Stimulated activated CD8-positive, alpha-beta memory T cell treated with anti-CD3 and anti-CD28 coated beads, Interleukin-4, amount 100 ng/mL, for 48 hours (primary cell): ENCODE measurements around the gene FXYD2.
A peak's percentile ranks its signal among the peaks of the same experiment; 100 is the strongest.
"Not testable (repeated sequence)": the region's sequence is repeated elsewhere in the genome, so short reads cannot be mapped to it uniquely, and the experiment has no call there.

Experiments used
- DNase-seq: peaks from one replicate; pipeline ENCODE4 v3.0.0-alpha.2; 2020

Gene FXYD2

DNA sequence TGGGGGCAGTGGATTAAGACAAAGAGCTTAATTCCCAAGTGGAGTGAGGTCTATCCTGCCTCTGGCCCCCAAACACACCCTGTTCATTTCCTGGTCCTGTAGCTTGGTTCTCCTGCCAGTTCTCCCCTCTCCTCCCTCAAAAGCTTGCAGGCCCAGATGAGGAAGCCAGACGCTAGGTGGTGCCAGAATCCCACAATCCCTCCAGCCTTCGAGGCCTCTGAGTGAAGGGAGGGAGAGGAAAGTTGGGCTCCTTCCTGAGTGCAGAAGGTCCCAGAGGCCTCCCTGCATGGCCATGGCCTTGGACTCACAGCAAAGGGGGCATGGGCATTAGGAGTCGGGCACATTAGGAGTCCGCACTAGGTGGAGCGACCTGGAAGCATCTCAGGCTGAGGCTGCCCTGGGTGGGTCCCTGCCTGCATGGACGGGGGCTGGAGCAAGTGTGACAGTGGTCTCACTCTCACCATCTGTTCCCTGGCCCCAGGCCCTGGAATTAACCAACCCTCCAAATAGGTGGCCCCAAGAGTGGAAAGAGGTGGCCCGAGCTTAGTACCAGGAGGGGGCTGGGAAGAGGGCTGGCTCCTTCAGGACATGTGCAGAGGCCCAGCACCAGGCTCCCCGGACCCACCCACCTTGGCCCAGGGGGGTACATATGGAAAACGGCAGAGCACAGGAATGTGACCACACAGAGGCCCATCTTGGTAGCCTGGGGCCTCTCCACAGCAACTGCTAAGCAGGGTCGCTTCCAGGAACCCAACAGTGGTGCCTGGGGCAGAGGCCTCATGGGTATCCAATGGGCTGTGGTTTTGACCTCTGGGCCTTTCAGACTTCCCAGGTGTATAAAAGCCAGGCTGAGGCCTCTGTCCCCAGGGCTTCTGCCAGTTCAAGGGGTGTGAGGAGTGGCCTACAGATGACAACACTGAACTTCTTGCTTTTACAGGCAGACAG is 5.2 kb downstream of the FXYD2 start:
- DNase-seq = no peak

DNA sequence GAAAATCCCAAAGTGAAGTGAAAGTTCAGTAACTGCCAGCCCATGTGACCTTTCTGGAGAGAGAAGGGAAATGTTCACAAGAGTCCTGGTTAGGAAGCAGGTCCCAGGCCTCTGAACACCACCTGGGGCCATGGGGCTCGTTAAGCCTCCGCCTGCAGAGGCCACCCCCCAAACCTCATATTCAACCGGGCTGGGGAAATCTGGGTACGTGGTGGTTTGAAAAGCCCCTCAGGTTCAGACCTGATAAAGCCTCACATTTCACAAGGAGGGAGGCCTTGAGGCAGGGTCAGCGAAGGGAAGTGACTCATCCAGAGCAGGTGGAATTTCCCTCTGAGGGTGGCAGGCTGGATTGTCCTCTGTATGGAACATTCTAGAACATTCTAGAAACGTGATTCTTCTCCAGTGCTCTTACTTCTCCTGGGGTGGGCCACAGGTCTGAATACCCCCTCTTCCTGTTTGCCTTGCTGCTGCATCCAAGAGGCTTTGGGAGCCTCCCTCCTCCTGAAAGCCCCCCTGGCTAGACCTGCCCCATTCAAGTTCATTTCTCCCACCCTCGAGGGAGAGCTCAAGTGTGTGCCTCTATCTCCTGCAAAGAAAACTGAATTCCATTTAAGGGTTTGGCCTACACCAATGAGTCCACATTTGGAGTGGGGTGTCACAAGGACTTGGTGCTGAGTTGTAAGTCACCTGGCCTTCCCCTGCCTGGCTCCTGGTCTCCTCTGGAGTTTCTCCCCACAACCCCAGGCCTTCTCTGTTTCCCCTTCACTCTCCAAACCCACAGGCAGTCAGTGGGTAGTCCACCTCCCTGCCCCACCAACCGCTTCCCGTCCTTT is 6.3 kb downstream of the FXYD2 start:
- DNase-seq = peak; percentile 66

DNA sequence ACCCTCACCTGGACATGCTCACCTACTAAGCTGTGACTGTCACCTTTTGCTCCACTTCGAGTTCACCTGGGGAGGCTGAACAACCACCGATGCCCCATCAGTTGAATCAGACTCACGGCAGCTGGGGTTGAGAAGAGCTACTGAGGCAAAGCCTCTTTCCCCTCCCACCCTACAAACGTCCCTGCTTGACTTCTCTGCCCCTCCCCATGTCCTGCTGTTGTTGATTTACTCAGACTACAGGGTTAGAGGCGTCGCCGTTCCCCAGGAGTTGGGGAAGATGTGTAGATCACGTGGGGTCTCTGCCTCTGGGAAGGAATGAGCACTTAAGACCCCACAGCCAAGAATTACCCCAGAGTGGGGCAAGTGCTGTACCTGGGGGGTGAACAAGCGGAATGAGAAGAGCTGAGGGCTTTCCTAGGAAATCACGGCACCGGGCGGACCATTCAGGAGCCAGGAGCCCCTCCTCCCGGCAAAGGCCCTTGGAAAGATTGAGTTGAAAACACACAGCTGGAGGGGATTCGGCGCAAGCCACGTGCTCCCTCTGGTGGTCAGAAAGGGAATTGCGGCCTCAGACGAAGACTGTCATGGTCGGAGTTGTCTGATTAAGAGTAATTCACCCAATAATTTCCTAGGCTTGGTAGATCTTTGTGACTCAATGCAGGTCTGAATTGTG is 7.0 kb downstream of the FXYD2 start:
- peak; percentile 97 for DNase-seq

DNA sequence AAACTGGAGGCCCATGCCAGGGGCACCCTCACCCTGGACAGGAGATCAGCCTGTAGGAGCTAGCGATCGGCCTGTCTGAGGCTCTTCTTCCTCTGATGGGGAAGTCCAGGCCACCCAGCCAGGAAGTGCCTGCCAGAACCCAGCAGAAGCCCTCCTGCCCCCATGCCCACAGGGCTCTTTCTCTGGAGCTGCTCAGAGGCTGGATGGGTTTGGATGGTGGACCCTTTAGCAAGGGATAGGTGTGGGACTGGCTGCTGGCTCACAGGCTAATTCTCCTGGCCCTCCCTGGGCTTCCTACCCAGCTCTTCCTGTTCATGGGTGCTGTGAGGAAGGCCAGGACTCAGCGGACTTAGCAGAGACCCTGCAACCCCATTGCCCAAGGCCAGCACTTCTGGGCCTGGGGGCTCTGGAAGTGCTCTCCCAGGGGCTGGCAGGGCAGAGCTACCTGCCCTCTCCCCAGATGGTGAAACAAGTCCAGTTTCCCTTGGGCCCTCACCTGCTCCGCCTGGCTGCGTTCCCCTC is 7.6 kb downstream of the FXYD2 start:
- DNase-seq = no peak

DNA sequence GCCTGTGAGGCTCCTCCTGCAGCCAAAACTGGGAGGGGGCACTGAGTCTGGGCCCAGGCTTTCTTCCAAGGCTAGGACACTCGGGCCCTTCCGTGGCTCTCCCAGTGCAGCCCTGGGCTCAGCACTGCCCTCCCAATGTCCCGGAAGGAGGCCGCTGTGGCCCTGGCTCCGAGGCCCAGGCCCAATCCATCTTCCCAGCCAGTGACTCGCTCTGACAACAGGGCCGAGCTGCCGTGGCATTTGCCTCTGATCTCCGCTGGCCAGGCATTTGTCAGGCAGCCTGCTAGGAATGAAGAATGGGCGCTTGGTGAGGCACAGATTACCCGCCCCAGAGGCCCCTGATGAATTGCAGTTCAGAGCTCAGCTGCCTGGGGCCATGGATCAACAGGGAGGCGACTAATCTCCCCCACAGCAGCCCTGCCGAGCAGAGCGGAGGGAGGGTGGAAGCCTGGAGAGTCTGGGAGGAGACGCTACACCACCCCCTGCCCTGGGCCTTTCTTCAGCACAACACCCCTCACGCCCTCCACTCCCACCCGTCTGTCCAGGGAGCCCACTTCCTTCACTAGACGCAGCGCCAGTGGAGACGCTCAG is 8.3 kb downstream of the FXYD2 start:
- DNase-seq = no peak

DNA sequence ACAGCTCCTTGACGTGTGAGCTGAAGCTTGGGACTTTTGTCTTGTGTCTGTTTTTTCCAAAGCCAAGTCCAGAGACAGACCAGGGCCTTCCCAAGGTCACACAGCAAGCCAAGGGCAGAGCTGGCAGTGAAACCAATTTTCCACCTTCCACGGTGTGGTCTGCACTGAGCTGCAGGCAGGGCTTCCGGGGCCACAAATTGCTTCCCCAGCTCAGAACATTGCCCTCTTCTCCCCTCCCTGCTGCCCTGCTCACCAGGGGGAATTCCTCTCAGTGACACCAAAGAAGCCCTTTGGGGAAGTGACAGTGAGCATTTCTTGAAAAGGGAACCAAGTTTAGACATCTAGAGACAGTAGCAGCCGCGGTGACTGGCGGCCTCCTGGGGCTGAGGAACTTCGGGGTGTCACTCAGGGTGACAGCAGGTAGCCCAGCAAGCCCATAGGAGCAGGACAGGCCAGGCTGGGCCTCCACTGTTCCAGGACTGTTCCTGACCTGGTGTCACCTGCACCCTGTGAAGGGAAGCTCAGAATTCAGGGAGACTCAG is 9.2 kb downstream of the FXYD2 start:
- DNase-seq = peak; percentile 78

DNA sequence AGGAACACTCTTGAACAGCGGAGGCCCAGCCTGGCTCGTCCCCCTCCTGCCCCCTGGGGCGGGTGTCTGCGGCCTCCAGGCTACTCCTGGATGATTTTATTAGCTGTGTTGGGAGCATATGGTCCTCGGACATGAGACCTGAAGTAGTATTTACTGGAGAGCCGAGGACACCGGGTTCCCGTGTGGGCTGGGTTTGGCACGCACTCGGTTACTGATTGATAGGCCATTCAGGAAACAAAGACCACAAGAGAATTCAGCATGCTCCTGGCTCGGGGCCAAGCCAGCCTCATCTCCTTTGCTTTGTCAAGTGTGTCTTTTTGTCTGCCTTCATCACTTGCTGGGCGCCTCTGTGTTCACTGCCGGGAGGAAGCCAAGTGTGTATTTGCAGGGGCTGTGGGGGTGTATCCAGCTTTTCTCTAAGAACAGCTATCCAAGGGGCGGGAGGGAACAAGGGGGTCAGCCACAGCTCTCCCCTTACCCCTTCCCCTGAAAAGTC is 9.7 kb downstream of the FXYD2 start:
- peak; percentile 87 for DNase-seq

DNA sequence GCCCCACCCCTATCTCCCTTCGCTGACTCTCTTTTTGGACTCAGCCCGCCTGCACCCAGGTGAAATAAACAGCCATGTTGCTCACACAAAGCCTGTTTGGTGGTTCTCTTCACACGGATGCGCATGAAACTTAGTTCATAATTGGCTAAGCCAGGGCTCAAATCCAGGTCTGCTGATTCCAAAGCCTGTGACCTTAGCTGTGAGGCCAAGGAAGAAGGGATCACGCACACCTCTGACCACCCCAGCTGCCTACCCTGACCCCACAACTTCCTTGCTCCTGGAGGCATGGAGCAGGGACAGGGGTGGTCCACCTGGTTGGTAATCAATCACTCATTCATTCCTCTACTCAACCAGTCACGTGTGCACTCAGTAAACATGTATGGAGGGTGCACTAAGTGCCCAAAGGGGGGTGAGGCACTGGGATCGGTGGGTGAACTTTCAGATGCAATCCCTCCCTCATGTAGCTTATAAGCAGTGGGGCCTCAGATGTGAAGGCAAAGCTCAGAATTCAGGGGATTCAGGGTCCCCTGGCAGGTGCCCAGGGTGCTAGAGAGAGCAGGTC is 10.3 kb downstream of the FXYD2 start:
- DNase-seq = no peak

DNA sequence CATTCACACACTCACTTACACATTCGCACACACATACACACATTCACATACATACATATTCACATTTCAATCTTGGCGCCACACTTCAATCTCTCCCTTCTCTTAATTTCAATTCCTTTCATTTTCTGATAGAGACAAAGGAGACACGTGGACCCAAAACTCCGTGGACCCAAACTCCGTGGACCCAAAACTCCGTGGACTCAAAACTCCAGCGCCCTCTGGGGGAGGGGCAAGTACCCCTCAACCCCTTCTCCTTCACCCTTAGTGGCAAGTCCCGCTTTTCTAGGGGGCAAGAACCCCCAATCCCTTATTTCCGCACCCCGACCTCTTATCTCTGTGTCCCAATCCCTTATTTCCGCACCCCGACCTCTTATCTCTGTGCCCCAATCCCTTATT is 14.5 kb downstream of the FXYD2 start:
- DNase-seq = not testable (repeated sequence)

DNA sequence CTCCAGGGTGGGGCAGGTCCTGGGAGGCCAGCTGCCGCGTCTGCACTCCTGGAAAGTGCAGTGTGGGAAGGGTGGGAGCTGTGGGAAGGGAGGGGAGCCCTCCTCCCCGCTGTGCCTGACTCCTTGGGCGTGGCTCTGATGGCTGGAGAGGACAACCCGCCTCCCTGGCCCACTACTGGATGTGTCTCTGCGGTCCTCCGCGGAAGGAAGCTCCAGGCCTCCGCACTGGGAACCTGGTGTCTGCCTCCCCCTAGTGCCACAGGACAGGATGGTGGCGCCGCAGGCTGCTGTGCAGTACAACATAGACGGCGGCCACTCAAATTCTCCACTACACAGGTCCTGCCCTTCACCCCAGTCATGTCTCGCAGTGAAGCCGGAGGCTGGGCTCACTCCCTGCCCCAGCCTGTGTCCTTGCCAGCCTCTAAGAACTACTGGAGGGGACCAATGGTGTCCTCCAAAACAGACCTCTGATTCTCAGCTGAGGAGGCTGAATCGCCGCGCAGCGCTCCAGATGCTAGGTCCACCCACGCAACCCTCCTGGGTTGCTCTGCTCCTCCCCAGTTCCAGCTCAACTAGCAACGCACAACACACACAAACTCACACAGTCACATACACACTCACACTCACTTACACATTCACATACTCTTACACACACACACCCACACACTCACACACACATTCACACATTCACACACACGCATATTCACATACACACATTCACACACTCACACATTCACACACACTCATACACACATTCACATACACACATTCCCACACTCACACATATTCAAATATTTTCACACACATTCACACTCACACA is 15.1 kb downstream of the FXYD2 start:
- peak; percentile 66 for DNase-seq

DNA sequence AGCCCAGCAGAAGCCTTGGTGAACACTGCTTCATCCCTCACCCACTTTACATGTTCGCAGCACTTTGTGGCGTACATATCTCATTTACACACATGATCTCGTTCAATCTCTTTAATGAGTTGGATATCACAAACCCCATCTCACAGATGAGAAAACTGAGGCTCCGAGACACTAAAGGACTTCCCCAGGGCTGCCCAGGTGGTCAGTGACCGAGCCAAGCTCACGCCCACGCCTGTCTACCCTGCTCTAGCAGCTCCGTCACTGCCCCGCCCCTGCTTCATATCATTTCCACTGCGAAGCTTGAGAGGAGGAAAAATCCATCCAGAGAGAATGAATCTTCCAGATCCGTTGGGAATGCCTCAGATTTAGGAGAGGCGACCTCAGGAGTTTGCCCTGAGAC is 15.8 kb downstream of the FXYD2 start:
- no peak for DNase-seq

DNA sequence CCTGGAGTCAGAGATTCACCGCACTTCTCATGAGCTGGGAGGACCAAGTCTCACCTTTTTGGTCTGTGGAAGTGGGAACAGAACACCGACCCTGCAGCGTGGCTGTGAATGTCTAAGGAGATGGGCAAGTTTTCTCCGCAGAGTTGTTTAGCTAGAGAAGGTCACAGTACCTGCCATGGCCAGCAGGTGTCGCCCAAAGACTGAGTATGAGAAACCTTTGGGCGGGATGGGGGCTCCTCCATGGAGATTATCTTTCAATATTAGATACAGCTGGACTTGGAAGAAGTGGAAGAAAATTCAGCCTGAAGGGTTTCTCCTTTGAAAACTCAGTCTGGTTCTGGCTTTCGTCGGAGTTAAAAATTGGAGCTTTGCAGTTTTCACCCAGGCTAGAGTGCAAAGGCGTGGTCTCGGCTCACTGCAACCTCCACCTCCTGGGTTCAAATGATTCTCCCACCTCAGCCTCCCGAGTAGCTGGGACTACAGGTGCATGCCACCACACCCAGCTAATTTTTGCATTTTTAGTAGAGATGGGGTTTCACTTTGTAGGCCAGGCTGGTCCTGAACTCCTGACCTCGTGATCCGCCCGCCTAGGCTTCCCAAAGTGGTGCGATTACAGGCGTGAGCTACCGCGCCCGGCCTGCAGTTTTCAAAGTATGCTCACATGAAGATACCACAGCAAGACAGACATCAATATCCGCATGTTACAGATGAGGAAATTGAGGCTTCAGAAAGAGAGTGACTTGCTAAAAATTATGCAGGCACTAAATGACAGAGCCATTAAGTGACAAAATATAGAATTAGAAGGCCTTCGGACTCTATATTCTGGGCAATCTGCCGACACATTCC is 16.8 kb downstream of the FXYD2 start:
- peak; percentile 94 for DNase-seq

DNA sequence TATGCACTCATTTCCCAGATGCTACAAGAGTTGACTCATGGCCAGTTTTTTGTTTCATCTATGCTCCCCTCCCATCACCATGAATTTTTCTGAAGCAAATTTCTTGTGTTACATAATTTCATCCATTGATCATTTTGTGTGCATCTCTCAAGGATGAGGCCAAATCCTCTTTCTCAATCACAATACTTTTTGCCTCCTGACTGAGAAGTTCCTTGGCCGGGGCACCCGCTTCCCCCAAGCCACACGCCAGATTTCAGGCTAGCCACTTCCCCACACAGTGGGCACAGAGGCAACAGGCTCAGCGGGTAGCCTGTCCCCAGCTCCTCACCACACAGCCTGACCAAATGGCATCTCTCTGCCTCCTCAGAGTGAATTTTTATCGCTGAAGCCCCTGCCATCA is 17.7 kb downstream of the FXYD2 start:
- no peak for DNase-seq

DNA sequence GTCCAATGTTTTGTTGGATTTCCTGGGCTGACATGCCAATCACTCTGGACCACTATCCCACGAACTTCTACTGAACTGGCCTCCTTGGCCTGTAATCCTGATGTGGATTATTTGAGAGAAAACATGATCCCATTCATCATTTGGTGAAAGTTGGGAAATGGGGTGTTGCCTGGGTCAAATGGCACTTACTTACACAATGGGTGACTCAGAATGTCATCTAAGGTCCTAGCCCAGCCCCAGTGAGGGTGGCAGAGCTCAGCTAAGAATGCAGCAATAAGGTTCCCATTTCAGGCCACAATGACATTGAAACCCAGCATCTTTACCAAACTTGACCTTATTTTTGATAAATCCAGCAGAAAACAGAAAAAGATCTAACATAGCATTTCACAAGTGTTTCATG is 19.5 kb downstream of the FXYD2 start:
- DNase-seq = no peak

DNA sequence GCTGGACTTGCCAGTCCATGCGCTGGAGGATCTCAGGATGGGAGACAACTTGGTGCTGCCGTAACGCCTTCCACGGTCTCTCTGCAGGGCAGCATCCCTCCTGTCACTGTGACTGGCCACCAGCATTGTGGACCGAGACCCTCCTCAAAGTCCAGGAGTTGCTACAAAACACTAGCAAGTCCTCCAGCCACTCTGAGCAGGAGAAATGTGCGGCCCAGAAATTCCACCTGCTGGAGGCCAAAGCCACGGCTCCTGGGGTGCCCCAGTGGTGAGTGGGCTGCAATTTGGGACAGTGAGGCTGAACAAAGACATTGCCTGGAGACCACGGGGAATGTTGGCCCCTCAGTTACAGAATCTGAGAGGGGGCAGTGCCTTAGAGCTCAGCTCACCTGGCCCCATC is 20.6 kb downstream of the FXYD2 start:
- no peak for DNase-seq

DNA sequence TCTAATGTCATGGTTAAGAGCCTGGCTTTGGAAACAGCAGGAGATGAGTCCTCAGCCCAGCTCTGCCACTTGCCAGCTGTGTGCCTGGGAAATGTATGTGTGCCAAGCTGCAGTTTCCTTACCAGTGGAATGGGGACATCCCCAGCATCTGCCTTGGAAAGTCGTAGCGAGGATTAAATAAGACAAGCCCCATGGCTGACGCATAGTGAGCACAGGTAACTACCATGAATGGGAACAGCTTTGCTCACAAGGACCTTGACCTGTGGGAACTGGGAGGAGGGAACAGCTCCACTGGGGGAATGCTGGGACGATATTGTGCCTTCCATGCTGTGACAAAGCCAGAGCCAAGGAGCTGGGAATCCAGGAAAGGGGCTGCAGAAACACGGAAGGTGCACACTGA is 24.9 kb downstream of the FXYD2 start:
- DNase-seq = no peak

DNA sequence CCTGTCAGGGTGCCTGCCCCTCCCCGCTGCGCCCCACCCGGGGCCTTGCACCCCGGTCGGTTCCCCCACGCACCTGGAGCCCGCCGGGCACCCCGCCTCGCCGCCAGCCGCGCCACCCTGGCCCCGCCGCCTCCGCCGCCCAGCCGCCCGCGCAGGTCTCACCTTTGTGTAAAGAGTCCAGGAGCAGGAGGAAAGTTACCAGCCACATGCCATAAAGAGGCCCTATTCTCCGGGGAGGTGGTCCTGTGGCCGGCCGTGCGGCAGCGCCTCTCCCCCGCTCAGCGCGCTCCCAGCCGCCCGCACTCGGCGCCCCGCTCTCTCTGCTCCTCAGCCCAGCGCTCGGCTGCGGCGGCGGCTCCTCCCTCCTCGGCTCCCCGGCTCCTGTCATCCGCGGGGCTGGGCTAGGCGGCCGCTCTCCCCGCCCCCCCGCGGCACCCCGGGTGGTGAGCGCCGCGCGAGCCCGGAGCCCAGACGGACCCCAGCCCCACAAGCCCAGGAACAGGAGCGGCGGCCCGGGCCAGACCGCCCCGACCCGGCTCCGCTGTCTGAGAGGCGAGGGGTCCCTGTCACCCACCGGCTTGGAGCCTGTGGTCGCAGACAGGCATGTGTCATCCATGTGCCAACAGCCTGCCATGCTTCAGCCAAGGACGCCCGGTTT is 27.5 kb downstream of the FXYD2 start, which contains the start of gene DSCAML1:
TSS of gene DSCAML1 (minus strand) at position 345 of the 658 bp plus-strand sequence. CDS start at position 208, 137 bp downstream.
- peak; percentile 56 for DNase-seq

DNA sequence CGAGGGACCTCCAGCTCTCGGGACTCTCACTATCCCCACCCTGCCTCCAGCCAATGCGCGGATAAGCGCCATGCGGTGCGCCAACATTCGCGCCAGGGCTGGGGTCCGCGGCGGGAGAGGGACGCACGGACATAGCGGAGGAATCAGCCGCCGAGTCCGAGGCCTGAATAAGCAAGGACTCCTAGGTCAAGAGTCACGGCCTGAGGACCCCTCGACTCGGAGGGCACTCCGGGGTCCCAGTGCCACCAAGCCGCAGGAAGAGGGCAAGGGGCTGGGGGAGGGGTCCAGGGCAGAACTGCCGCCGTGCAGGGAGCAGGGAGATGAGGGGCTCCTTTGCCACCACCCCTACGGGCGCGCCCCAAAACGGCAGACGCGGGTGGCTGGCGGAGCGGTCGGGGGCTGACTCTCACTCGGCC is 28.1 kb downstream of the FXYD2 start:
- DNase-seq = no peak
